Fibroblast of lung (primary cell): ENCODE measurements around the gene FLOT1. TPM values are rescaled to one million over a fixed set of nuclear protein-coding genes. Genes with fewer than 3 reads are reported as not detected.

Experiments
- DNase-seq, 2 donors: peaks; one replicate each; pipeline versions ENCODE4 v3.0.0 to v3.0.0-alpha.2; 2010; ENCODE audit warnings: low read depth in 2 of 2
- H2AFZ ChIP-seq: 2 replicates; pipeline ENCODE4 v1.5.1; 2012; ENCODE audit warnings: low read length, control low read depth, inconsistent platforms
- H3K27ac ChIP-seq: 2 replicates; pipeline ENCODE4 v1.5.1; 2011; ENCODE audit warnings: low read length, control low read depth; ENCODE audit not compliant: insufficient read depth
- H3K27me3 ChIP-seq: 2 replicates; pipeline ENCODE4 v1.5.1; 2011; ENCODE audit warnings: mild to moderate bottlenecking, low read length; ENCODE audit not compliant: control insufficient read depth, insufficient read depth
- H3K36me3 ChIP-seq: 2 replicates; pipeline ENCODE4 v1.5.1; 2011; ENCODE audit warnings: low read length; ENCODE audit not compliant: control insufficient read depth, insufficient read depth
- H3K4me1 ChIP-seq: 2 replicates; pipeline ENCODE4 v1.5.1; 2011; ENCODE audit warnings: low read length; ENCODE audit not compliant: control insufficient read depth, insufficient read depth; ENCODE audit errors: extremely low read depth
- H3K4me2 ChIP-seq: 2 replicates; pipeline ENCODE4 v1.5.1; 2011; ENCODE audit warnings: low read length, control low read depth; ENCODE audit not compliant: insufficient read depth; ENCODE audit errors: extremely low read depth
- H3K4me3 ChIP-seq, 4 experiments: fragments of 200-600 bp in 1 of 4; sonication (generic) in 1 of 4; replicated peaks in 1 of 4; 2 replicates each; pipeline ENCODE4 v1.5.1; 2011 to 2016; ENCODE audit warnings: low read length in 4 of 4, low read depth in 3 of 4, mild to moderate bottlenecking in 3 of 4, control low read depth in 2 of 4, inconsistent platforms in 1 of 4, mixed read lengths in 1 of 4; ENCODE audit not compliant: insufficient read depth in 1 of 4; ENCODE audit errors: control extremely low read depth in 1 of 4
- H3K79me2 ChIP-seq: 2 replicates; pipeline ENCODE4 v1.5.1; 2012; ENCODE audit warnings: mild to moderate bottlenecking, low read length, inconsistent platforms; ENCODE audit not compliant: control insufficient read depth, insufficient read depth
- H3K9ac ChIP-seq: 2 replicates; pipeline ENCODE4 v1.5.1; 2011; ENCODE audit warnings: mild to moderate bottlenecking, low read length, control low read depth; ENCODE audit not compliant: insufficient read depth
- H3K9me3 ChIP-seq: 2 replicates; pipeline ENCODE4 v1.5.1; 2012; ENCODE audit warnings: low read depth, low read length; ENCODE audit not compliant: control insufficient read depth, insufficient read depth
- H4K20me1 ChIP-seq: 2 replicates; pipeline ENCODE4 v1.5.1; 2011; ENCODE audit warnings: low read length; ENCODE audit not compliant: control insufficient read depth, insufficient read depth; ENCODE audit errors: extremely low read depth
- EZH2 ChIP-seq: IDR thresholded peaks from 2 replicates; pipeline ENCODE4 v1.5.1; 2012; ENCODE audit warnings: low read length, control low read depth, mild to moderate bottlenecking; ENCODE audit errors: missing control alignments
- polyA plus RNA-seq, 2 donors: library from polyadenylated mRNA; depleted of rRNA in 1 of 2; stranded (reverse) in 1 of 2; unstranded in 1 of 2; fragments of >200 nt; gene quantifications; 2 replicates each; pipeline ENCODE4 v1.2.1, GENCODE V29; 2011 to 2012; ENCODE audit warnings: missing spikeins in 1 of 2
- total RNA-seq: library from RNA; depleted of rRNA; stranded (reverse); fragments of >200 nt; gene quantifications from 2 replicates; pipeline ENCODE4 v1.2.1, GENCODE V29; 2014
- TF ChIP-seq, protein P1 (sequence below), 2 donors: IDR thresholded peaks in 1 of 2; conservative IDR thresholded peaks in 1 of 2; 1 replicate in 1 of 2; 2 replicates in 1 of 2; pipeline ENCODE4 v1.5.1; 2011 to 2012; ENCODE audit warnings: low read length in 2 of 2, control low read depth in 1 of 2, inconsistent platforms in 1 of 2, low read depth in 1 of 2, mild to moderate bottlenecking in 1 of 2

FLOT1 gene
- total and polyA plus RNA-seq, 2 donors (not counting 1 experiment from before 2014, with no cell fraction given): 180 to 301 TPM

DNA sequence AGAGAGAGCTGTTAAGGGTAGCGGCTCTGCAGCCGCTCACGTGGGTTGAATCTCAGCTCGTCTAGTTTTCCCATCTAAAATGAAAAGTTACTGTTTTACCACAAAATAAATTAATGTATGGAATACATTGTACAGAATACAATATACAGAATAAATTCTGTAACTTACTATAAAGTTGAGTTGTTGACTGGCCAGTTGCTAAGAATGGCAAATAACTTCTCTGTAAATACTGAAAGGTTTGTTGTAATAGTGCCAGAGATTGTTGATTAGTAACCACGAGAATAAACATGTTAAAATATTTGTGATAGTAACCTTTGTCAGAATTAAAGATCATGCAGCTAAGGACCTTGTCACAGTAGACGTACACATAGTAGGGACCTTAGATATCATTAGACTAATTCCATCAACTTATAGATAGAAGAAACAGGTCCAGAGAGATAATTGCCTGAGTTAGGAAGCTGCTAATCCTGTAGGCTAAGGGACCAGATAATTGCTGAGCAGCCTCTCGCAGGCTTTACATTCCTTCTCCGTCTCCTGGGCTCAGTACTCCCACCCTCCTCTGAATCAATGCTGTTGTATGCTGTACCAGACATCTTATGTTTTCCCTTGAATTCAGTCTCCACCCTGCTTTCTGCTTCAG is 51.2 kb downstream of the FLOT1 start:
- no peaks in the 10 kb centered on the region for H3K9me3 ChIP-seq
- DNase-seq: no peak
- H3K36me3 ChIP-seq: no peaks in the 10 kb centered on the region
- H3K79me2 ChIP-seq: peaks cover 32% of the 10 kb centered on the region
- peak overlapping the region; percentile 35 for H2AFZ ChIP-seq
- H3K4me2 ChIP-seq: peak overlapping the region; percentile 96
- H3K4me3 ChIP-seq: peak overlapping the region; percentile 31 to 95 (median 66)
- no peaks in the 10 kb centered on the region for H4K20me1 ChIP-seq
- peak overlapping the region; percentile 99 for H3K27ac ChIP-seq
- TF ChIP-seq, protein P1, sequence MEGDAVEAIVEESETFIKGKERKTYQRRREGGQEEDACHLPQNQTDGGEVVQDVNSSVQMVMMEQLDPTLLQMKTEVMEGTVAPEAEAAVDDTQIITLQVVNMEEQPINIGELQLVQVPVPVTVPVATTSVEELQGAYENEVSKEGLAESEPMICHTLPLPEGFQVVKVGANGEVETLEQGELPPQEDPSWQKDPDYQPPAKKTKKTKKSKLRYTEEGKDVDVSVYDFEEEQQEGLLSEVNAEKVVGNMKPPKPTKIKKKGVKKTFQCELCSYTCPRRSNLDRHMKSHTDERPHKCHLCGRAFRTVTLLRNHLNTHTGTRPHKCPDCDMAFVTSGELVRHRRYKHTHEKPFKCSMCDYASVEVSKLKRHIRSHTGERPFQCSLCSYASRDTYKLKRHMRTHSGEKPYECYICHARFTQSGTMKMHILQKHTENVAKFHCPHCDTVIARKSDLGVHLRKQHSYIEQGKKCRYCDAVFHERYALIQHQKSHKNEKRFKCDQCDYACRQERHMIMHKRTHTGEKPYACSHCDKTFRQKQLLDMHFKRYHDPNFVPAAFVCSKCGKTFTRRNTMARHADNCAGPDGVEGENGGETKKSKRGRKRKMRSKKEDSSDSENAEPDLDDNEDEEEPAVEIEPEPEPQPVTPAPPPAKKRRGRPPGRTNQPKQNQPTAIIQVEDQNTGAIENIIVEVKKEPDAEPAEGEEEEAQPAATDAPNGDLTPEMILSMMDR (conservative IDR thresholded peaks at IDR 0.05 in 1 of 2, IDR thresholded peaks at IDR 0.05 in 1 of 2; ENCODE audit: low read depth in 1 of 2, low read length in 2 of 2): no peak
- TF ChIP-seq EZH2: no peak
- peak overlapping the region; percentile 49 for H3K9ac ChIP-seq
- peaks cover 29% of the 10 kb centered on the region for H3K4me1 ChIP-seq
- no peaks in the 10 kb centered on the region for H3K27me3 ChIP-seq

DNA sequence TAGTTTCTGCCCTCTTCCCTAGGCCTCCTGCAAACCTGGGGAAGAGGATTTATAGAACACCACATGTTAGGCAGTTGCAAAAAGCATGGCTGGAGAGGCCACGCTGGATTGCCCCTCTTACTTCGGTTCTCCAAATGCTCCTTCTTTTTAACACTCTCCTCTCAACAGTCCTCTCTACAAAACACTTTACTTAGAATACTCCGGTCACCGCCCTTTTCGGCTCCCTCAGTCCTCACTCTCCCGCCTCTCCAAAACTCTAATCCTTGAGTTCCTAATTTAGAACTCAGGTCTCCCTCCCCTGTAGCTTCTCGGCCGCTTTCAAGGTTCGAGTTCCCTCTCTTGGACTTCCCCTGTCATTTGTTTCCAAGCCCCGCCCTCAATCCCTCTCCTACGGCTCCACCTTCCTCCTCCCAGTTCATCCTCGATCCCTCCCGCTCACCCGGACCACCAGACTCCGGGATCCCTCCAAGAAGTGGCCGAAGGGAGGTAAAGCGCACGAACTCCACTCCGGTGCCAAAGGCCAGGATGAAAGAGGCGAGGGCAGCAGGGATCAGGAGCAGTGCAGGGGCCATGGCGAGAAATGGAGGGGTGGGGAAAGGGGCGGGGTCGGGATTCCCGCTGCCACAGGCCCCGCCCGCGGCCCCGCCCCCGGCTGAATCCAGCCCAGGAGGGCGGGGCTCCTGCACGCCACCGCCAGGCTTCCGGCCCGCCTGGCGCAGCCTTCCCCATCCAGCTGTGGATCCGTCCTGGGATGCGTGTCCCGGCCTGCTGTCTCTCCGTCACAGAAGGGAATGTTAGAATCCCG is 51.9 kb downstream of the FLOT1 start, which contains the start of gene NRM:
Gene NRM, minus strand, starts transcription at position 582 of the 805 bp plus-strand sequence. Its CDS starts 10 bp downstream, at position 572.
- Histone ChIP-seq H2AFZ (peak within 1 kb of the TSS; percentile 97), H3K27ac (peak within 1 kb of the TSS; percentile 99), H3K4me1 (peaks cover 29% of the 10 kb centered on the region), H3K4me3 (peak within 1 kb of the TSS; percentile 75 to 95 (median 81)), H3K4me2 (peak within 1 kb of the TSS; percentile 96), H3K9ac (peak within 1 kb of the TSS; percentile 69), H3K79me2 (peaks cover 39% of the 10 kb centered on the region), H3K27me3 (no peaks in the 10 kb centered on the region), H3K36me3 (no peaks in the 10 kb centered on the region), H3K9me3 (no peaks in the 10 kb centered on the region), H4K20me1 (no peaks in the 10 kb centered on the region)
- peak; percentile 77 to 80 for DNase-seq
- TF ChIP-seq, protein P1 (conservative IDR thresholded peaks at IDR 0.05 in 1 of 2, IDR thresholded peaks at IDR 0.05 in 1 of 2; ENCODE audit: low read depth in 1 of 2, low read length in 2 of 2): no peak
- TF ChIP-seq EZH2: no peak

DNA sequence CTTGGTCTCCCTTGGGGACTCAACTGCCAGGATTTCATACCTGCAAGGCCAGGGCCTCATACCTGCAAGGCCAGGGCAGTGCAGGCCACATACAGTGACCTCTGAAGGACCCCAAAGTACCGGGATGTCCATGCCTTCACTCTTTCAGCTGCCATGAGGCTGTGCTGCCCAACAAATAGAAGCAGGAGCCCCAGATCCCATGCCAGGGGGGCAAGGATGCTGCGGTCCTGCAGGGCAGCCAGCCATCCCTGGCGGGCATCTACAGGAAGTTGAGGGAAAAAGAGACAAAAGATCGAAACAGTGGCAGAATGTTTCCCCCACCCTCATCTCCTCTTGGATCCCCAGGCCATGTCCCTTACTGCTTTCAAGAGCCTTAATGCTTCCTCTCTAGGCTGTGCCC is 52.5 kb downstream of the FLOT1 start:
- Histone ChIP-seq H4K20me1 (no peaks in the 10 kb centered on the region), H3K9ac (peak overlapping the region; percentile 69), H3K4me3 (peak overlapping the region; percentile 75 to 95 (median 81)), H3K79me2 (peaks cover 46% of the 10 kb centered on the region), H3K27ac (peak overlapping the region; percentile 99), H3K36me3 (peaks cover 2% of the 10 kb centered on the region), H3K27me3 (no peaks in the 10 kb centered on the region), H3K4me1 (peaks cover 27% of the 10 kb centered on the region), H3K4me2 (peak overlapping the region; percentile 91), H3K9me3 (no peaks in the 10 kb centered on the region), H2AFZ (no peak overlapping the region)
- TF ChIP-seq, protein P1 (conservative IDR thresholded peaks at IDR 0.05 in 1 of 2, IDR thresholded peaks at IDR 0.05 in 1 of 2; ENCODE audit: low read depth in 1 of 2, low read length in 2 of 2): no peak
- TF ChIP-seq EZH2: no peak
- no peak for DNase-seq
